Femur (tissue), 1 donor: ENCODE measurements around the gene KANK3.
"Not testable (repeated sequence)": the region's sequence is repeated elsewhere in the genome, so short reads cannot be mapped to it uniquely, and the experiment has no call there.

Experiments
- DNase-seq: peaks from one replicate; pipeline ENCODE4 v3.0.0-alpha.2; 2017

The KANK3 gene

DNA sequence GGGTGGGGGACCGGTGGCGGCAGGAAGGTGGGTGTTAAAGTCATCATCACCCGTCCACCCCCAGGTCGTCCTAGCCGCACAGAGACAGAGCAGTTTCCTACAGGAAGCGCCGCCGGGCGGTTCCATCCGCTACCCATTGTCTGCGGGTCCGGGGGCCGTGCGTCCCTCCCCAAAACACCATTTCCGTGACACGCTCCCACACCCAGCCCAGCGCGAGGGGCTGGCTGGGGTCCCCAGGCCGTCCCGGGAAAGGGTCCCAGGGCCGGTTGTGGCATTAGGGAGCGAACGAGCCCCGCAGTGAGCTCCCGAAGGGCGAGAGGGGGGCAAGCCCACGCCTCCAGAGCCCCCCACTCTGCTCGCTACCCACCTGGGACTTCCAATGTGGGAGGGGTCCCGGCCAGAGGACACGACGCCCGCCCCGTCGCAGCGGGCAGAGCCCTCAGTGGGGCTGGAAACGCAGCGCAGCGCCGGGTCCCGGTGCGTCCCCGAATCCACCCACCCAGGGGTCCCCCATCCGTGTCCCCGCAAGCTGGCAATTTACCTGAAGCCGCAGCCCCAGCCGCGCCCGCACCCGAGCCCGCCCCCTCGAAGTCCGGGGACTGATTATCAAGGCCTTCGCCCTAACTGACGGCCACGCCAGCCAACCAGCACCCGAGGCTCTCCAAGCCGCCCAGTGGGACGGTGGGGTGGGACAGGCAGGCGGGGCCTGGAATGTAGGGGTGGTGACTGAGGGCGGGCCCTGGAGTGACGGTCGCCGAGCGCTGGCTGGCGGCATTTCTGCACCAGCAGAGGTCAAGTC is at the start of gene KANK3:
TSS of gene KANK3 (minus strand) at position 579 of the 799 bp plus-strand sequence. CDS start 5,434 bp downstream, outside the sequence.
- DNase-seq: peak; percentile 92

DNA sequence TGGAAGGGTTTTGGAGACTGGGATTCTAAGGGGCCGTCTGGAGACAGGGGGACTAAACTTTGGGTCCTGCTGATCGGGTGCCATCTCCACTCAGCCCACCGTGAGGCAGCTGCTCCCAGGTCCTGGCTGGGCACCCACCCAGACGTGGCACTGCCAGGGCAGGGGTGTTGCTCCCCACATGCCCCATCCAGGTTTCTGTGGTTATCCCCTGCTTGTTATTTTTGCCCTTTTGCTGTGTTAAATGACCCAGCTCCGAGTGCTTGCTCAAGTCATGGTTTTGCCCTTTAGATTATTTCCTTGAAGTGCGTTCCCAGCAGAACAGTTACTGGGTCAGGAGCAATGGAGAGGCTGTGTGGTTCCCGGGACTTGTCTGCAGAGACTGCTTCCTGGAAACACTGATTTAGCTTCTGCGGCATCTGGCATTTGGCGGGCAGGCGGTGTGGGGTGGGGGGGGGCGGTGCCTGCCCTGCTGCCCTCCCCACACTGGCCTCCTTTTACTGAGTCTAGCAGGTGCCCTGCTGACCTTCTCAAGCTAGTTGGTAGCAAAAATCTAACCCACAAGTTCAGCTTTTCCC is 49.0 kb upstream of the KANK3 start:
- peak; percentile 77 for DNase-seq

DNA sequence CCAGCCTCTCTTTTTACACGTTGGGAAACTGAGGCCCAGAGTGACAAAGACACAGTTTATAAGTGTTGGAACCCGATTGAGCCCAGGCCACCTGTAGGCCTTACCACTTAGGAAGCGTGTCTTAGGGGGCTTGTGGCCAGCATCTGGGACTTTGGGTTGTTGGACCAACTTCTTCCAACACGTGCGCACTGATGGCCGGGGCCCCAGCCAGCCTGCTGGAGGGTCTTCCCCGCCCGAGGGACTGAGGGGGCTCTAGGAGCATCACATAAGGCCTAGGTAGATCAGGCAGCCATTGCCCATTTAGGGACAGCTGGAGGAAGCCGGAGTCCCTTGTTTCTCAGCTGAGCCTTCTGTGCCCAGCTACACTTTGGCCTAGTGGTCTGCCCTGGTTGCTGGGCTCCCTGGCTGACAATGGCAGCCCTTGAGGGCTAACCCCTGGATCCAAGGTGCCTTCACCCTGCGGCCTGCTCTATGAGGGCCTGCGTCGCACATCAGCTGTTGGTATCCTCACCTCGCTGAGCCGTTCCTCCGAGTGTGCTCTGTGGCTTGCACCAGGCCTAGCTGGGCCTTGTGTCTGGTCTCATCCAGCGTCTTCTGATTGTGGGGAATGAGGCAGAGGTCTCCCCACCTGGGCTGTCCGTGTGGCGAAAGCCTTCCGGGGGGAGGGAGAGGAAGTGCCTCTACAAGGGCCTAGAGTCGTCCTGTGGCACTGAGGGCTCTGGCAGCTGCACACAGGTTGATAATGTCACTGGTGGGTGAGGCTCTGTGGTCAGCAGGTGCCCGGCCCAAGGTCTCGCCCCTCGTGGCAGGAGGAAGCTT is 48.3 kb upstream of the KANK3 start:
- no peak for DNase-seq

DNA sequence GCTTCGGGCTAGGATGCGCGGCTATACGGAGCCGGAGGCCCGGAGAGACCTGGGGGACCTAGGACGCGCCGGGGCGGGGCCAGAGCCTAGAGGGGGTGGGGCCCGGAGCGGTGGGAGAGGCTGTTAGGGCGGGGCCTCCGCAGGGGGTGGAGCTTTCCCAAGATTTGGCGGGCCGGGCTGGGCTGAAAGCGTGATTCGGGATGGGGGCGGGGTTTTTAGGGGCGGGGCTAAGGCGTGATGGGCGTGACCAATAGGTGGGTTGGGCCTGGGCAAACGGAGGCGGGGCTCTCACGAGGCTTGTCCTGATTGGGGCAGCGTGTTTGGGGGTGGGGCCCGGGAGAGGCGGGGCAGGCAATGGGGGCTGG is 47.5 kb upstream of the KANK3 start:
- DNase-seq: peak; percentile 98

DNA sequence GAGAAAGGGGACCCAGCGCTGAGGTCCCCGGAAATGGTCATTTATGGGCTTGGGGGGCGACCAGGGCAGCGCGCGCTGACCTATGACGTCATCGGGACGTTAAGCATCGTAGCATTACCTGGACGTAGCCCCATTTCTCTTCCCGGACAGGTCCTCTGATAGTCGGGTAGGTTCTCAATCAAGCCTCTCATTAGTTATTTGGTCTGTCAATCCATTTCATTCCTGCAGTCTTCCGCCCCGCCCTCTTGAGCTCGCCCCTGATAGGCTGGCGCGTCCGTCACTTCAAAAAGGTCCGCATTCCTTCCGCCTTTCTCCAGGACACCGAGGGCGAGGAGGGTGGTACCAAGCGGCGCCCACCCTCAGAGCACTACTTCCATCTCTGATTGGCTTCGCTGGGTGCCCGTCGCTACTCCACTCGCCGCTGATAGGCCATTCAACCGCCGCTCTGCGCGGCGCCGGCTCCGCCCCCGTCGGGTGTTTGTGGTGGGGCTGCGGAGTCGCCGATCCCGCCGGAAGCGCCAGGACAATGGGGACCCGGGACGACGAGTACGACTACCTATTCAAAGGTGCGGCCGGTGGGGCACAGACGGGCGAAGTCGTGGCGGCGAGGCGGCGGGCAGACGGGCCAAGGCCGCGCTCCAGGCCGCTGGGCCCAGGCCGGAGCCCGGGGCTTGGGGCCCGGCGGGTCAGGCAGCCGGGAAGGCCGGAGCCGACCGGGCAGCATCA is 47.0 kb upstream of the KANK3 start, which contains the start of gene RAB11B:
TSS of gene RAB11B (plus strand) at position 470 of the 726 bp plus-strand sequence. CDS start at position 527, 57 bp downstream.
- DNase-seq: peak; percentile 100

DNA sequence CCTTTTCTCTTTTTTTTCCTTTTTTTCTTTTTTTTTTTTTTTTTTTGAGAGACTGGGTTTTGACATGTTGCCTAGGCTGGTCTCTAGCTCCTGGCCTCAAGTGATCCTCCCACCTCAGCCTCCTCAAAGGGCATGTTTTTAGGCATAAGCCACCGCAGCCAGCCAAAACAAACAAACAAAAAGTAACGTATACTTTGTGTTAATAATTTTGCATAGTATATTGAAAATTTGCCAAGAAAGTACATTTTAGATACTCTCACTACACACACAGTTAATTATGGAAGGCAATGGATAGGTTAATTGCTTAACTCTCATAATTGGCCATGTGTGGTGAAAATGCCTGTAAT is 45.5 kb upstream of the KANK3 start:
- DNase-seq: no peak

DNA sequence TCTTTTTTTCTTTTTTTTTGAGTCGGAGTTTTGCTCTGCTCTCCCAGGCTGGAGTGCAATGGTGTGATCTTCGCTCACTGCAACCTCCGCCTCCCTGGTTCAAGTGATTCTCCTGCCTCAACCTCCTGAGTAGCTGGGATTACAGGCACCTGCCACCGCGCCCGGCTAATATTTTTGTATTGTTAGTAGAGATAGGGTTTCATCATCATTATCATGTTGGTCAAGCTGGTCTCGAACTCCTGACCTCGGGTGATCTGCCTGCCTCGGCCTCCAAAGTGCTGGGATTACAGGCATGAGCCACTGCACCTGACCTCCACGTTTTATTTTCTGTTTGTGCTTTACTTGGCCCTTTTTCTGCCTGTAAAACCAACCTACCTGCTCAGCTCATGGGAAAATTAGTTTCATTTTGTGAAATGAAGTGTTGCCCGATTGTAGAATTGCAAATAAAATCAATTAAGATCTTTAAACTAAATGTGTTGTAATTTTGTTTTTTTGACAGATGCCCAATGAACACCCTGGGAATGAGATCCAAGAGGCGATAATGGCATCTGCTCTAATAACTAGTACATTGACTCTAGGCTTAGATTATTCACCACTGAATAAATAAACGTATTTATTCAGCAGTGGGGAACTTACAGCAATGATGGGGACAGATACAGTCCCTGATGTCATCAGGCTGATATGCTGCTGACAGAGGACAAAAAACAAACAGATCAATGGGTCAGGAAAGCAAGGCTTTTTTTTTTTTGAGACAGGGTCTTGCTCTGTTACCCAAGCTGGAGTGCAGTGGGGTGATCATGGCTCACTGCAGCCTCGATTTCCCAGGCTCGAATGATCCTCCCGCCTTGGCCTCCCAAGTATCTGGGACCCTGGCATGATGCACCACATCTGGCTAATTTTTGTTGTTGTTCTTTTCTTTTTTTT is 44.9 kb upstream of the KANK3 start:
- no peak for DNase-seq

DNA sequence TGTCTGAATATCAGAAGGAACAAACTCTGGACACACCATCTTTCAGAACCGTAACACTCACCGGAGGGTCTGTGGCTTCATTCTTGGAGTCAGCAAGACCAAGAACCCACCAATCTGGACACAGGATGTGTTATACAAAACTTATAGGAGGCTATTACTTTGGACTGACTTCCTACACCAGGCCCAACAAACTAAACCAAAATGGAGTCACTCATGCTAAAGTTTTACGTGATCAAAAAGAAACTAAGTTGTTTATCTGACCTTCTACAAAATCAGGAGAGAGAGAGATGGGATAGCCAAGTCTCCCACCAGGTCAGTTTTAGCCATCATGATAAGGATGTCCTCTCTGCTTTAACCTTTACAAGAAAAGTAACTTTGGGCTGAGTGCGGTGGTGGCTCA is 43.9 kb upstream of the KANK3 start:
- no peak for DNase-seq

DNA sequence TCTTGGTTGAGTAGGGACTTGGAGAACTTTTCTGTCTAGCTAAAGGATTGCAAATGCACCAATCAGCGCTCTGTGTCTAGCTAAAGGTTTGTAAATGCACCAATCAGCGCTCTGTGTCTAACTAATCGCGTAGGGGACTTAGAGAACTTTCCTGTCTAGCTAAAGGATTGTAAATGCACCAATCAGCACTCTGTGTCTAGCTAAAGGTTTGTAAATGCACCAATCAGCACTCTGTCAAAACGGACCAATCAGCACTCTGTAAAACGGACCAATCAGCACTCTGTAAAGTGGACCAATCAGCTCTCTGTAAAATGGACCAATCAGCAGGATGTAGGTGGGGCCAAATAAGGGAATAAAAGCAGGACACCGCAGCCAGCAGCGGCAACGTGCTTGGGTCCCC is 43.4 kb upstream of the KANK3 start:
- DNase-seq: not testable (repeated sequence)

DNA sequence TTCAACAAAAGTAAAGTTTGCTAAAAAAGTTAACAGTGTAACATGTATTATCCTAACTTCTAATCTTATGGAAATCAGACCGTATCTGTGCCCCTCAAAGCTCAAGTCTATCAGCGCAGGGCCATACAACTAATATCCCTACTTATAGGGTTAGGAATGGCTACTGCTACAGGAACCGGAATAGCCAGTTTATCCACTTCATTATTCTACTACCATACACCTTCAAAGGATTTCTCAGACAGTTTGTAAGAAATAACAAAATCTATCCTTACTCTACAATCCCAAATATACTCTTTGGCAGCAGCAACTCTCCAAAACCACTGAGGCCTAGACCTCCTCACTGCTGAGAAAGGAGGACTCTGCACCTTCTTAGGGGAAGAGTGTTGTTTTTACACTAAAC is 42.5 kb upstream of the KANK3 start:
- not testable (repeated sequence) for DNase-seq

DNA sequence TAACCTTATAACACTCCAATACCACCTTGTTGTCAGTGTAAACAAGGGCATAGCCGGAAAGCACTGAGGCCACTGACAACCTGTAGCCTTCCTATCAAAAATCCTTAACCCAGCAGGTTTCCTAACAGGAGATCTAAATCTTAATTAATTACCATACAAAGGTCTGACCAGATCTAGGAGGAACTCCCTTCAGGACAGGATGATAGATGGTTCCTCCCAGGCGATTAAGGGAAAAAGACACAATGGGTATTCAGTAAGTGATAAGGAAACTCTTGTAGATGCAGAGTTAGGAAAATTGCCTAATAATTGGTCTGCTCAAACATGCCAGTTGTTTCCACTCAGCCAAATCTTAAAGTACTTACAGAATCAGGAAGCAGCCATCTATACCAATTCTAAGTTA is 42.0 kb upstream of the KANK3 start:
- DNase-seq: not testable (repeated sequence)

DNA sequence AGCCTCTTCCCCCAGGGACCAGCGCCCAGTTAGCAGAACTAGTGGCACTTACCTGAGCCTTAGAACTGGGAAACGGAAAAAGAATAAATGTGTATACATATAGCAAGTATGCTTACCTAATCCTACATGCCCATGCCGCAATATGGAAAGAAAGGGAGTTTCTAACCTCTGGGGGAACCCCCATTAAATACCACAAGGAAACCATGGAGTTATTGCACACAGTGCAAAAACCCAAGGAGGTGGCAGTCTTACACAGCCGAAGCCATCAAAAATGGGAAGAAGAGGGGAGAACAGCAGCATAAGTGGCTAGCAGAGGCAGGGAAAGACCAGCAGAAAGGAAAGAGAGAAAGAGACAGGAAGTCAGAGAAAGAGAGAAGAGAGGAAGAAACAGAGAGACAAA is 41.5 kb upstream of the KANK3 start:
- not testable (repeated sequence) for DNase-seq

DNA sequence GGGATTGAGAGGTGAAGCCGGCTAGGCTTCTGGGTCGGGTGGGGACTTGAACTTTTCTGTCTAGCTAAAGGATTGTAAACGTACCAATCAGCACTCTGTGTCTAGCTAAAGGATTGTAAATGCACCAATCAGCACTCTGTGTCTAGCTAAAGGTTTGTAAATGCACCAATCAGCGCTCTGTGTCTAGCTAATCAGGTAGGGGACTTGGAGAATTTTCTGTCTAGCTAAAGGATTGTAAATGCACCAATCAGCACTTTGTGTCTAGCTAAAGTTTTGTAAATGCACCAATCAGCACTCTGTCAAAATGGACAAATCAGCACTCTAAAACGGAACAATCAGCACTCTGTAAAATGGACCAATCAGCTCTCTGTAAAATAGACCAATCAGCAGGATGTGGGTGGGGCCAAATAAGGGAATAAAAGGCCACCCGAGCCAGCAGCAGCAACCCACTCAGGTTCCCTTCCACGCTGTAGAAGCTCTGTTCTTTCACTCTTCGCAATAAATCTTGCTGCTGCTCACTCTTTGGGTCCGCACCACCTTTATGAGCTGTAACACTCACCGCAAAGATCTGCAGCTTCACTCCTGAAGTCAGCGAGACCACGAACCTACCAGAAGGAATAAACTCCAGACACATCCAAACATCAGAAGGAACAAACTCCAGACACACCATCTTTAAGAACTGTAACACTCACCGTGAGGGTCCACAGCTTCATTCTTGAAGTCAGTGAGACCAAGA is 36.3 kb upstream of the KANK3 start:
- not testable (repeated sequence) for DNase-seq

DNA sequence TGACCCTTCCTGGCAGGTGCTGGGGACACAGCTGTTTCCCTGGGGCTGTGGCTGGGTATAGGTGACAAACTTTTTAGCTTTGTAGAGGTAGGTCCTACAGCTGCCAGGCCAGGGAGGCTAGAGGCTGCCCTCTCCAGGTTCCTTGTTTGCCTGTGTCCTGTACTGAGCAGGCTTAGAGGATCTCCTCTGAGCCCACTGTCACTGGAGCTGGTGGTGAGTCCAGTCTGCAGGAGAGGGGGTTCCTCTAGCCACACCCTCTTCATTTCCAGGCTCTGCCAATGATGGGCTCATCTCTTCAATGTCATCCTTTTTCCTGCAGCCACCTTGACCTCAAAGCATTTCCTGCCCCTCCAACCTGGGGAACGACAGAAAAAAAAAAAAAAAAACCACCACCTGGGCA is 34.5 kb upstream of the KANK3 start:
- DNase-seq: no peak

DNA sequence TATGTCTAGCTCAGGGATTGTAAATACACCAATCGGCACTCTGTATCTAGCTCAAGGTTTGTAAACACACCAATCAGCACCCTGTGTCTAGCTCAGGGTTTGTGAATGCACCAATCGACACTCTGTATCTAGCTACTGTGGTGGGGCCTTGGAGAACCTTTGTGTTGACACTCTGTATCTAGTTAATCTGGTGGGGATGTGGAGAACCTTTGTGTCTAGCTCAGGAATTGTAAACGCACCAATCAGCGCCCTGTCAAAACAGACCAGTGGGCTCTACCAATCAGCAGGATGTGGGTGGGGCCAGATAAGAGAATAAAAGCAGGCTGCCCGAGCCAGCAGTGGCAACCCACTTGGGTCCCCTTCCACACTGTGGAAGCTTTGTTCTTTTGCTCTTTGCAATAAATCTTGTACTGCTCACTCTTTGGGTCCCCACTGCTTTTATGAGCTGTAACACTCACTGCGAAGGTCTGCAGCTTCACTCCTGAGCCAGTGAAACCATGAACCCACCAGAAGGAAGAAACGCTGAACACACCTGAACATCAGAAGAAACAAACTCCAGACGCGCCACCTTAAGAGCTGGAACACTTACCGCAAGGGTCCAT is 33.4 kb upstream of the KANK3 start:
- DNase-seq: not testable (repeated sequence)

DNA sequence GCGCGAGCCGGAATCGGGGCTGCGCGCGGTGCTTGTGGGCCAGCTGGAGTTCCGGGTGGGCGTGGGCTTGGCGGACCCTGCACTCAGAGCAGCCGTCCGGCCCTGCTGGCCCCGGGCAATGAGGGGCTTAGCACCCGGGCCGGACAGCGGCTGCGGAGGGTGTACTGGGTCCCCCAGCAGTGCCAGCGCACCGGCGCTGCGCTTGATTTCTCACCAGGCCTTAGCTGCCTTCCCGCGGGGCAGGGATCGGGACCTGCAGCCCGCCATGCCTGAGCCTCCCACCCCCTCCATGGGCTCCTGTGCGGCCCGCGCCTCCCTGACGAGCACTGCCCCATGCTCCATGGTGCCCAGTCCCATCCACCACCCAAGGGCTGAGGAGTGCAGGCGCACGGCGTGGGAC is 32.7 kb upstream of the KANK3 start:
- DNase-seq: not testable (repeated sequence)

DNA sequence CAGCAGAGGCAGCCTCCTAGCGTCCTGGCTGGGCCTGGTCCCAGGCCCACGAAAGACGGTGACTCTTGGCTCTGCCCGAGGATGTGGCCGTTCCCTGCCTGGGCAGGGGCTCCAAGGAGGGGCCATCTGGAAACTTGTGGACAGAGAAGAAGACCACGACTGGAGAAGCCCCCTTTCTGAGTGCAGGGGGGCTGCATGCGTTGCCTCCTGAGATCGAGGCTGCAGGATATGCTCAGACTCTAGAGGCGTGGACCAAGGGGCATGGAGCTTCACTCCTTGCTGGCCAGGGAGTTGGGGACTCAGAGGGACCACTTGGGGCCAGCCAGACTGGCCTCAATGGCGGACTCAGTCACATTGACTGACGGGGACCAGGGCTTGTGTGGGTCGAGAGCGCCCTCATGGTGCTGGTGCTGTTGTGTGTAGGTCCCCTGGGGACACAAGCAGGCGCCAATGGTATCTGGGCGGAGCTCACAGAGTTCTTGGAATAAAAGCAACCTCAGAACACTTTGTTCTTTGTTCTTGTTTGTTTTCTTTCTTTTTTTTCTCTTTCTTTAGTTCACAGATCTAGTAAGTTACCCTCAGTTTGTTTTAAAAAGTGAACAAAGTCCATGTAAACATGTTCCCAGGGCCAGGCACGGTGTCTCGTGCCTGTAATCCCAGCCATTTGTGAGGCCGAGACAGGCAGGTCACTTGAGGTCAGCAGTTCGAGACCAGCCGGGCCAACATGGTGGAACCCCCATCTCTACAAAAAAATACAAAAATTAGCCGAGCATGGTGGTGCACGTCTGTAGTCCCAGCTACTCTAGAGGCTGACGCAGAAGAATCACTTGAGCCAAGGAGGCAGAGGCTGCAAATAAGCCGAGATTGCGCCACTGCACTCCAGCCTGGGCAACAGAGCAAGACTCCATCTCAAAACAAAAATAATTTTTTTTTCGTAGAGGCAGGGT is 31.1 kb upstream of the KANK3 start:
- DNase-seq: no peak

DNA sequence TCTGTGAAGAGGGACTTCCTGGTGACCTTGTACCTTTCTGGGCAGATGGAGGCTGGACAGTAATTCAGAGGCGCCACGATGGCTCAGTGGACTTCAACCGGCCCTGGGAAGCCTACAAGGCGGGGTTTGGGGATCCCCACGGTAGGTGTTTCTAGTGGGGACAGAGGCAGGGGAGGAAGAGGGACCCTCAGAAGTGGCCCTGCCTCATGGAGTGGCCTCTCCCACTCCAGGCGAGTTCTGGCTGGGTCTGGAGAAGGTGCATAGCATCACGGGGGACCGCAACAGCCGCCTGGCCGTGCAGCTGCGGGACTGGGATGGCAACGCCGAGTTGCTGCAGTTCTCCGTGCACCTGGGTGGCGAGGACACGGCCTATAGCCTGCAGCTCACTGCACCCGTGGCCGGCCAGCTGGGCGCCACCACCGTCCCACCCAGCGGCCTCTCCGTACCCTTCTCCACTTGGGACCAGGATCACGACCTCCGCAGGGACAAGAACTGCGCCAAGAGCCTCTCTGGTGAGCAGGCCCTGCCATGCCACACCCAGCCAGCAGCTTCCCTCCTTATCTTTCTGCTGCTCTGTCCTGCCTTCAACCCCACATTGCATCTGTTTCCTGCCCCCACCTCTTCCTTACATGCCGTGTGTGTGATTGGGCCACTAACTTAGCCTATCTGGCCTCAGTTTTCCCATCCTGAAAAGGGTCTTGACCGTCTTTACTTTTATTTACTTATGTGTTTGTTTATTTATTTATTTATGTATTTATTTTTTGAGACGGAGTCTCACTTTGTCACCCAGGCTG is 28.1 kb upstream of the KANK3 start:
- DNase-seq: no peak
